ENCODE results near the gene IL17F.

Gene IL17F

GRCh38 chr6:52187098-52187497, 57.2 kb downstream of the IL17F start:
- no peak for DNase-seq

All from stimulated activated CD8-positive, alpha-beta memory T cell treated with anti-CD3 and anti-CD28 coated beads, Interleukin-4, amount 100 ng/mL, for 48 hours (primary cell).